Neural progenitor cell (in vitro differentiated cells): Measurements from ENCODE around the gene SPANXN5. TPM values are rescaled to one million over a fixed set of nuclear protein-coding genes. Genes with fewer than 3 reads are reported as not detected.
"Not testable (repeated sequence)": the region's sequence is repeated elsewhere in the genome, so short reads cannot be mapped to it uniquely, and the experiment has no call there.

ENCODE experiments used
- DNase-seq: peaks from one replicate; pipeline ENCODE4 v3.0.0-alpha.2; 2016; ENCODE audit warnings: low spot score
- H2AFZ ChIP-seq: fragments of 200-600 bp; sonication (generic); replicated peaks from 2 replicates; pipeline ENCODE4 v1.6.1; 2016; ENCODE audit warnings: antibody characterized with exemption
- H3F3A ChIP-seq: fragments of 200-600 bp; sonication (generic); 2 replicates; pipeline ENCODE4 v1.6.1; 2016; ENCODE audit warnings: antibody characterized with exemption, low read depth
- H3K27ac ChIP-seq: fragments of 200-600 bp; sonication (generic); 2 replicates; pipeline ENCODE4 v1.5.1; 2016; ENCODE audit warnings: mild to moderate bottlenecking
- H3K27me3 ChIP-seq: fragments of 200-600 bp; sonication (generic); 2 replicates; pipeline ENCODE4 v1.6.1; 2016; ENCODE audit warnings: mild to moderate bottlenecking, moderate library complexity
- H3K36me3 ChIP-seq: fragments of 200-600 bp; sonication (generic); 2 replicates; pipeline ENCODE4 v1.5.1; 2016
- H3K4me1 ChIP-seq: fragments of 200-600 bp; sonication (generic); 2 replicates; pipeline ENCODE4 v1.6.1; 2016; ENCODE audit warnings: mixed run types
- H3K4me2 ChIP-seq: fragments of 200-600 bp; sonication (generic); 2 replicates; pipeline ENCODE4 v1.6.1; 2016
- H3K4me3 ChIP-seq: fragments of 200-600 bp; sonication (generic); 2 replicates; pipeline ENCODE4 v1.5.1; 2016
- H3K79me2 ChIP-seq: fragments of 200-600 bp; sonication (generic); 2 replicates; pipeline ENCODE4 v1.6.1; 2016; ENCODE audit warnings: low read depth
- H3K9ac ChIP-seq: fragments of 200-600 bp; sonication (generic); 2 replicates; pipeline ENCODE4 v1.6.1; 2016
- H3K9me3 ChIP-seq: fragments of 200-600 bp; sonication (generic); 2 replicates; pipeline ENCODE4 v1.5.1; 2016; ENCODE audit warnings: low read depth
- H4K20me1 ChIP-seq: fragments of 200-600 bp; sonication (generic); 2 replicates; pipeline ENCODE4 v1.6.1; 2016; ENCODE audit warnings: low read depth
- H3K27ac Mint-ChIP-seq: 3 replicates; pipeline ENCODE4 v1.8.0; 2021; ENCODE audit warnings: mixed read lengths
- H3K27me3 Mint-ChIP-seq: 2 replicates; pipeline ENCODE4 v1.8.0; 2022; ENCODE audit warnings: low read depth, mild to moderate bottlenecking, inconsistent platforms, moderate library complexity, mixed read lengths; ENCODE audit not compliant: insufficient read depth
- H3K36me3 Mint-ChIP-seq: 3 replicates; pipeline ENCODE4 v1.8.0; 2021; ENCODE audit warnings: mixed read lengths
- H3K4me1 Mint-ChIP-seq: 3 replicates; pipeline ENCODE4 v1.8.0; 2021; ENCODE audit warnings: mixed read lengths
- H3K4me3 Mint-ChIP-seq: 3 replicates; pipeline ENCODE4 v1.8.0; 2021; ENCODE audit warnings: mild to moderate bottlenecking, moderate library complexity, mixed read lengths
- H3K9me3 Mint-ChIP-seq: 3 replicates; pipeline ENCODE4 v1.8.0; 2020; ENCODE audit warnings: mixed read lengths
- EZH2 ChIP-seq: fragments of 200-600 bp; sonication (generic); IDR thresholded peaks from 2 replicates; pipeline ENCODE4 v1.6.1; 2017; ENCODE audit warnings: antibody characterized with exemption, mild to moderate bottlenecking, moderate library complexity
- EZH2phosphoT487 ChIP-seq: fragments of 200-600 bp; sonication (generic); IDR thresholded peaks from 2 replicates; pipeline ENCODE4 v1.6.1; 2017; ENCODE audit warnings: antibody characterized with exemption
- small RNA-seq: library from RNA; depleted of rRNA; stranded (forward); fragments of <200 nt; gene quantifications from one replicate; pipeline ENCODE3, GENCODE V24; 2015
- total RNA-seq: library from RNA; depleted of rRNA; stranded (reverse); fragments of >200 nt; gene quantifications from 2 replicates; pipeline ENCODE4 v1.2.3, GENCODE V29; 2015; ENCODE audit warnings: low replicate concordance
- TF ChIP-seq, protein P1 (sequence below): fragments of 200-600 bp; sonication (generic); IDR thresholded peaks from 2 replicates; pipeline ENCODE4 v1.5.1; 2017; ENCODE audit warnings: antibody characterized with exemption, mild to moderate bottlenecking

The SPANXN5 gene
- total RNA-seq, 1 donor from 2014 or later: not detected

DNA sequence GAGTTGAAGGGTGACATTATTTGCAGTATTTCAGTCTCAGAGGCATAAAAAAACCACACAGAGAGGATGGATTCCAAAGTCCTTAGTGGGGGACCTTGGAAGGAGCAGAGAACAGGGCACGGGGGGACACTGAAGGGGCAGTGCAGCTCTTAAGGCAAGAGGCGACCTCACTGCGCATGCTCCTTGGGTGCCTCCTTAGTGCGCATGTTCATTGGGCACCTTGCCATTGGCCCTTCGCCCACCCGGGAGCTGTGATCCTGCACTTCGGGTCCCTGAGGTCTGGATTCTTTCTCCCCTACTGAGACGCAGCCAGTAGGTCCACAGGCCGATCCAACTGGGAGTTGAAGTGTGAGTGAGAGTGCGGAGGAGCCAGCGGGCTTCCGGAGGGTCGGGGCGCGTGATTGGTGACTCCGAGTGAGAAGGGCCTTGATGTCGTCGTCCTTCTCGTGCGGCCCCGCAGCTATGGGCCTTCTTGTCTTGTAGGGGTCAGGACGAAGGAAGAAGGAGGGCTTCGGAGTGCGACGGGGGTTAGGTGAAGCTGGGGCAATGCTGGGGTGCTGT is 13.9 kb upstream of the SPANXN5 start, which contains the start of gene XAGE5:
Gene XAGE5, plus strand, starts transcription at position 223 of the 561 bp plus-strand sequence. CDS start 1,280 bp downstream, outside the sequence.
- Histone ChIP-seq H4K20me1 (no peaks in the 10 kb centered on the region), H3F3A (no peaks in the 10 kb centered on the region), H3K27ac (no peak within 1 kb of the TSS), H3K36me3 (no peaks in the 10 kb centered on the region), H3K9ac (no peak within 1 kb of the TSS), H3K9me3 (no peaks in the 10 kb centered on the region), H3K27me3 (no peaks in the 10 kb centered on the region), H3K4me3 (no peak within 1 kb of the TSS), H3K79me2 (no peaks in the 10 kb centered on the region), H3K4me1 (no peaks in the 10 kb centered on the region), H3K4me2 (no peak within 1 kb of the TSS), H2AFZ (no peak within 1 kb of the TSS)
- TF ChIP-seq, protein P1, sequence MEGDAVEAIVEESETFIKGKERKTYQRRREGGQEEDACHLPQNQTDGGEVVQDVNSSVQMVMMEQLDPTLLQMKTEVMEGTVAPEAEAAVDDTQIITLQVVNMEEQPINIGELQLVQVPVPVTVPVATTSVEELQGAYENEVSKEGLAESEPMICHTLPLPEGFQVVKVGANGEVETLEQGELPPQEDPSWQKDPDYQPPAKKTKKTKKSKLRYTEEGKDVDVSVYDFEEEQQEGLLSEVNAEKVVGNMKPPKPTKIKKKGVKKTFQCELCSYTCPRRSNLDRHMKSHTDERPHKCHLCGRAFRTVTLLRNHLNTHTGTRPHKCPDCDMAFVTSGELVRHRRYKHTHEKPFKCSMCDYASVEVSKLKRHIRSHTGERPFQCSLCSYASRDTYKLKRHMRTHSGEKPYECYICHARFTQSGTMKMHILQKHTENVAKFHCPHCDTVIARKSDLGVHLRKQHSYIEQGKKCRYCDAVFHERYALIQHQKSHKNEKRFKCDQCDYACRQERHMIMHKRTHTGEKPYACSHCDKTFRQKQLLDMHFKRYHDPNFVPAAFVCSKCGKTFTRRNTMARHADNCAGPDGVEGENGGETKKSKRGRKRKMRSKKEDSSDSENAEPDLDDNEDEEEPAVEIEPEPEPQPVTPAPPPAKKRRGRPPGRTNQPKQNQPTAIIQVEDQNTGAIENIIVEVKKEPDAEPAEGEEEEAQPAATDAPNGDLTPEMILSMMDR: no peak
- TF ChIP-seq EZH2phosphoT487 (no peak), EZH2 (no peak)
- Mint-ChIP-seq H3K4me3 (no peak within 1 kb of the TSS), H3K27ac (no peak within 1 kb of the TSS), H3K36me3 (no peaks in the 10 kb centered on the region), H3K9me3 (peaks cover 7% of the 10 kb centered on the region), H3K4me1 (no peaks in the 10 kb centered on the region), H3K27me3 (peaks cover 4% of the 10 kb centered on the region)
- no peak for DNase-seq

DNA sequence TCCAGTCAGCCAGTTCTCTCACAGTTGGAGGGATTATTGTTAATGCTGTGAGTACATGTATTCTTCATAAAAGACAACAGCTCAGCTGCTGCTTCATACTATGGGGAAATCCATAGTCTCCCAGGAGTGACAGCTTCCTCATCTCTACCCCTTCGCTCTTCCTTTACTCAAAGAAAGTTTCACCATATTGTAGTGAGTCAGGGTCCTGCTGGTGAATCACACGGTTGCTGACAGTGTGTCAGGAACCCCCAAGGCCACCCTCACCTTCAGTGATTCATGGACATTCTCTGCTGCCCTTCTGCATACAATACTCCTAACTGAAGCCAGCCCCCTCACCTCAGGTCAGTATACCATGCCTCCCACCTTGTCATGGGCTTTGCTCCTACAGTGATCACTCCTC is 7.6 kb upstream of the SPANXN5 start:
- H3K4me3 ChIP-seq, H4K20me1 ChIP-seq, H3K27me3 Mint-ChIP-seq, H3K4me1 ChIP-seq, H3K4me2 ChIP-seq, H3K27me3 ChIP-seq, H3K4me1 Mint-ChIP-seq, H3K9ac ChIP-seq, H3K79me2 ChIP-seq, H3K27ac ChIP-seq, H3K9me3 Mint-ChIP-seq, H3K4me3 Mint-ChIP-seq, H3K9me3 ChIP-seq, H3F3A ChIP-seq, H2AFZ ChIP-seq, DNase-seq, H3K36me3 ChIP-seq, H3K36me3 Mint-ChIP-seq, H3K27ac Mint-ChIP-seq: not testable (repeated sequence)

DNA sequence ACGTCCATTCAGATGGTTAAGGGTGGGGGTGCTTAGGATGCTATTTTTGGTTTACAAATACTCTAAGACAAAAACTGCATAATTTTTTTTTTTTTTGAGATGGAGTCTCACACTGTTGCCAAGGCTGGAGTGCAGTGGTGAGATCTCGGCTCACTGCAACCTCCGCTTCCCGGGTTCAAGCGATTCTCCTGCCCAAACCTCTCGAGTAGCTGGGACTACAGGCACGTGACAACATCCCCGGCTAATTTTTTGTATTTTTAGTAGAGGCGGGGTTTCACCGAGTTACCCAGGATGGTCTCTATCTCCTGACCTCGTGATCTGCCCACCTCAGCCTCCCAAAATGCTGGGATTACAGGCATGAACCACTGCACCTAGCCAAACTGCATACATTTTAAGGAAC is 23.7 kb downstream of the SPANXN5 start:
- H3K4me2 ChIP-seq, H3K9me3 ChIP-seq, H3K36me3 Mint-ChIP-seq, H3K9ac ChIP-seq, H3K27me3 ChIP-seq, H3K4me1 Mint-ChIP-seq, H4K20me1 ChIP-seq, H3K4me3 Mint-ChIP-seq, H3K27ac Mint-ChIP-seq, H2AFZ ChIP-seq, H3F3A ChIP-seq, H3K36me3 ChIP-seq, H3K4me3 ChIP-seq, H3K27me3 Mint-ChIP-seq, H3K9me3 Mint-ChIP-seq, H3K27ac ChIP-seq, DNase-seq, H3K4me1 ChIP-seq, H3K79me2 ChIP-seq: not testable (repeated sequence)

DNA sequence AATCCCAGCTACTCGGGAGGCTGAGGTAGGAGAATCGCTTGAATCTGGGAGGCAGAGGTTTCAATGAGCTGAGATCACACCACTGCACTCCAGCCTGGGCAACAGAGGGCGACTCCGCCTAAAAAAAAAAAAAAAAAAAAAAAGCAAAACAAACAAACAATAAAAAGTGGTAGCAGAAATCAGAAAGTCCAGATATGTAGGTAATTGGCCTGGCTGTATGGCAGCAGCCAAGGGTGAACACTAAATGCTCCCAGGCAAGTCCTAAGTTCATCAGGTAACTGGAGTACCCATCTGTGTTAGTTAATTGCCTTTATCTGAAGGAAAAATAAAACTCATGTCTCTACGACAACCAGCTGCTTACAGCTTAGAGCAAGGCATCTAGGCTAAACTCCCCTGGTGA is 31.2 kb downstream of the SPANXN5 start:
- H3K9me3 Mint-ChIP-seq, H3K27me3 Mint-ChIP-seq, H3K4me3 ChIP-seq, H2AFZ ChIP-seq, H3K27me3 ChIP-seq, H4K20me1 ChIP-seq, H3K36me3 Mint-ChIP-seq, H3K9me3 ChIP-seq, H3K4me3 Mint-ChIP-seq, H3K4me1 ChIP-seq, H3K4me1 Mint-ChIP-seq, DNase-seq, H3K9ac ChIP-seq, H3K36me3 ChIP-seq, H3K79me2 ChIP-seq, H3K27ac Mint-ChIP-seq, H3F3A ChIP-seq, H3K4me2 ChIP-seq, H3K27ac ChIP-seq: not testable (repeated sequence)

DNA sequence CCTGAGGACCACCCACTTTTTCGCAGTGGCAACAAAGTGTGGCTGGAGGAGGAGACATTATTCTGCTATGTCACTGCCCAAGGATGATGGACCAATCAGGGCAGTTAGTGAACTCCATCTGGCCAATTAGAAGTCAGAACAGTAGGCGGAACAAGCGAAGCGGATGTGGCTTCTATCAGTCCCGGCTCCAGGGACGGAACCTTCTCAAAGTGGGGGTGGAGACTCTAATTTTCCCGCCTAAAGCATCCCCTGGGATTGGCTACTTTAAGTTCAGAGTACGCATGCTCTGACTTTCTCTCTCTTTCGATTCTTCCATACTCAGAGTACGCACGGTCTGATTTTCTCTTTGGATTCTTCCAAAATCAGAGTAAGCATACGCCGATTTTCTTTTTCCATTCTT is 46.3 kb downstream of the SPANXN5 start, which contains the start of gene SSX2B:
Gene SSX2B, plus strand, starts transcription at position 301 of the 400 bp plus-strand sequence. CDS start 1,429 bp downstream, outside the sequence.
- not testable (repeated sequence) for H4K20me1 ChIP-seq, H3K27me3 Mint-ChIP-seq, H3K36me3 Mint-ChIP-seq, H3F3A ChIP-seq, H3K4me3 Mint-ChIP-seq, H3K9ac ChIP-seq, H2AFZ ChIP-seq, H3K27me3 ChIP-seq, DNase-seq, H3K9me3 ChIP-seq, H3K36me3 ChIP-seq, H3K4me3 ChIP-seq, H3K79me2 ChIP-seq, H3K27ac ChIP-seq, H3K4me2 ChIP-seq, H3K4me1 ChIP-seq, H3K9me3 Mint-ChIP-seq, H3K27ac Mint-ChIP-seq, H3K4me1 Mint-ChIP-seq

Small RNA genes lying within 50 kb of the gene (small RNA-seq; reads per million reads assigned to genes)
- not detected for gene AC244505.6
- not detected for gene AC244505.7

Other genes starting within 250 kb of the SPANXN5 start
- not detected in 2 replicates for gene SSX7, start 142.5 kb downstream of the SPANXN5 start, total RNA-seq
- gene SSX2, start 90.2 kb downstream of the SPANXN5 start, total RNA-seq: not detected in 2 replicates
- gene SSX2B, start 46.2 kb downstream of the SPANXN5 start, total RNA-seq: not detected in 2 replicates
- gene XAGE5, start 13.9 kb upstream of the SPANXN5 start, total RNA-seq: not detected in 2 replicates
- gene XAGE3, start 70.7 kb upstream of the SPANXN5 start, total RNA-seq: not detected in 2 replicates
- gene FAM156B, start 99.9 kb upstream of the SPANXN5 start, total RNA-seq: 14.1 and 15.8 TPM in 2 replicates
- 23.4 and 27.8 TPM in 2 replicates for gene FAM156A, start 161.1 kb upstream of the SPANXN5 start, total RNA-seq